ENCODE data around the gene HGFAC. TPM values are rescaled to one million over a fixed set of nuclear protein-coding genes. Genes with fewer than 3 reads are reported as not detected.

The HGFAC gene
- total and polyA plus RNA-seq, 5 donors from 2014 or later = 0.11 TPM; not detected in 4

- no peak overlapping the region for H3K27ac Mint-ChIP-seq
- Histone ChIP-seq H3K4me1 (ENCODE audit: control insufficient read depth, insufficient read depth, low read length, poor library complexity, severe bottlenecking) (no peaks in the 10 kb centered on the region), H3K27ac (ENCODE audit: insufficient read depth, low read length, poor library complexity, severe bottlenecking) (no peak overlapping the region), H3K27me3 (ENCODE audit: control insufficient read depth, insufficient read depth, low read length) (no peaks in the 10 kb centered on the region), H3K36me3 (ENCODE audit: control insufficient read depth, insufficient read depth, low read length) (peaks cover 16% of the 10 kb centered on the region), H3K9me3 (ENCODE audit: control insufficient read depth in 2 of 2, low read length in 2 of 2) (no peaks in the 10 kb centered on the region), H3K4me3 (ENCODE audit: low read depth, low read length) (no peak overlapping the region)
- DNase-seq = no peak
- no peak overlapping the region for H3K4me3 Mint-ChIP-seq
- H3K36me3 Mint-ChIP-seq = peaks cover 30% of the 10 kb centered on the region
- H3K9me3 Mint-ChIP-seq = no peaks in the 10 kb centered on the region
- no peak for ATAC-seq (ENCODE audit: low read depth in 2 of 2)
- H3K4me1 Mint-ChIP-seq = no peaks in the 10 kb centered on the region
- no peaks in the 10 kb centered on the region for H3K27me3 Mint-ChIP-seq
Measured at GRCh38 chr4:3413217-3413671, 28.5 kb upstream of the HGFAC start.

- H3K4me3 Mint-ChIP-seq = no peak overlapping the region
- no peaks in the 10 kb centered on the region for H3K27me3 ChIP-seq (ENCODE audit: control insufficient read depth, insufficient read depth, low read length)
- H3K9me3 Mint-ChIP-seq = no peaks in the 10 kb centered on the region
- peaks cover 17% of the 10 kb centered on the region for H3K36me3 ChIP-seq (ENCODE audit: control insufficient read depth, insufficient read depth, low read length)
- no peaks in the 10 kb centered on the region for H3K27me3 Mint-ChIP-seq
- no peak overlapping the region for H3K27ac Mint-ChIP-seq
- DNase-seq (no peak), ATAC-seq (ENCODE audit: low read depth in 2 of 2) (no peak)
- no peak overlapping the region for H3K27ac ChIP-seq (ENCODE audit: insufficient read depth, low read length, poor library complexity, severe bottlenecking)
- no peak overlapping the region for H3K4me3 ChIP-seq (ENCODE audit: low read depth, low read length)
- H3K4me1 Mint-ChIP-seq = no peaks in the 10 kb centered on the region
- peaks cover 30% of the 10 kb centered on the region for H3K36me3 Mint-ChIP-seq
- no peaks in the 10 kb centered on the region for H3K4me1 ChIP-seq (ENCODE audit: control insufficient read depth, insufficient read depth, low read length, poor library complexity, severe bottlenecking)
- H3K9me3 ChIP-seq (ENCODE audit: control insufficient read depth in 2 of 2, low read length in 2 of 2) = no peaks in the 10 kb centered on the region
Measured at GRCh38 chr4:3413675-3414420, 27.9 kb upstream of the HGFAC start.

GRCh38 chr4:3414421-3415279 is 27.1 kb upstream of the HGFAC start:
- Histone ChIP-seq H3K4me1 (ENCODE audit: control insufficient read depth, insufficient read depth, low read length, poor library complexity, severe bottlenecking) (no peaks in the 10 kb centered on the region), H3K27ac (ENCODE audit: insufficient read depth, low read length, poor library complexity, severe bottlenecking) (no peak overlapping the region), H3K27me3 (ENCODE audit: control insufficient read depth, insufficient read depth, low read length) (no peaks in the 10 kb centered on the region), H3K4me3 (ENCODE audit: low read depth, low read length) (no peak overlapping the region), H3K36me3 (ENCODE audit: control insufficient read depth, insufficient read depth, low read length) (peaks cover 17% of the 10 kb centered on the region), H3K9me3 (ENCODE audit: control insufficient read depth in 2 of 2, low read length in 2 of 2) (no peaks in the 10 kb centered on the region)
- no peak for ATAC-seq (ENCODE audit: low read depth in 2 of 2)
- DNase-seq = no peak
- no peaks in the 10 kb centered on the region for H3K27me3 Mint-ChIP-seq
- H3K4me3 Mint-ChIP-seq = no peak overlapping the region
- no peaks in the 10 kb centered on the region for H3K9me3 Mint-ChIP-seq
- peaks cover 30% of the 10 kb centered on the region for H3K36me3 Mint-ChIP-seq
- H3K4me1 Mint-ChIP-seq = no peaks in the 10 kb centered on the region
- H3K27ac Mint-ChIP-seq = no peak overlapping the region

- DNase-seq = no peak
- Mint-ChIP-seq H3K4me3 (no peak overlapping the region), H3K27me3 (no peaks in the 10 kb centered on the region), H3K9me3 (no peaks in the 10 kb centered on the region), H3K4me1 (no peaks in the 10 kb centered on the region), H3K36me3 (peaks cover 30% of the 10 kb centered on the region), H3K27ac (no peak overlapping the region)
- H3K27ac ChIP-seq (ENCODE audit: insufficient read depth, low read length, poor library complexity, severe bottlenecking) = no peak overlapping the region
- H3K4me1 ChIP-seq (ENCODE audit: control insufficient read depth, insufficient read depth, low read length, poor library complexity, severe bottlenecking) = no peaks in the 10 kb centered on the region
- H3K4me3 ChIP-seq (ENCODE audit: low read depth, low read length) = no peak overlapping the region
- peaks cover 17% of the 10 kb centered on the region for H3K36me3 ChIP-seq (ENCODE audit: control insufficient read depth, insufficient read depth, low read length)
- no peaks in the 10 kb centered on the region for H3K9me3 ChIP-seq (ENCODE audit: control insufficient read depth in 2 of 2, low read length in 2 of 2)
- ATAC-seq (ENCODE audit: low read depth in 2 of 2) = no peak
- no peaks in the 10 kb centered on the region for H3K27me3 ChIP-seq (ENCODE audit: control insufficient read depth, insufficient read depth, low read length)
Measured at GRCh38 chr4:3415471-3416141, 26.2 kb upstream of the HGFAC start.

GRCh38 chr4:3416270-3416669 is 25.5 kb upstream of the HGFAC start:
- H3K9me3 Mint-ChIP-seq = no peaks in the 10 kb centered on the region
- H3K4me3 Mint-ChIP-seq = no peak overlapping the region
- no peak overlapping the region for H3K27ac Mint-ChIP-seq
- H3K36me3 Mint-ChIP-seq = peaks cover 30% of the 10 kb centered on the region
- no peaks in the 10 kb centered on the region for H3K4me1 ChIP-seq (ENCODE audit: control insufficient read depth, insufficient read depth, low read length, poor library complexity, severe bottlenecking)
- H3K27me3 ChIP-seq (ENCODE audit: control insufficient read depth, insufficient read depth, low read length) = no peaks in the 10 kb centered on the region
- H3K4me3 ChIP-seq (ENCODE audit: low read depth, low read length) = no peak overlapping the region
- no peak for ATAC-seq (ENCODE audit: low read depth in 2 of 2)
- peaks cover 17% of the 10 kb centered on the region for H3K36me3 ChIP-seq (ENCODE audit: control insufficient read depth, insufficient read depth, low read length)
- H3K27ac ChIP-seq (ENCODE audit: insufficient read depth, low read length, poor library complexity, severe bottlenecking) = no peak overlapping the region
- H3K4me1 Mint-ChIP-seq = no peaks in the 10 kb centered on the region
- no peaks in the 10 kb centered on the region for H3K9me3 ChIP-seq (ENCODE audit: control insufficient read depth in 2 of 2, low read length in 2 of 2)
- no peaks in the 10 kb centered on the region for H3K27me3 Mint-ChIP-seq
- no peak for DNase-seq

DNA sequence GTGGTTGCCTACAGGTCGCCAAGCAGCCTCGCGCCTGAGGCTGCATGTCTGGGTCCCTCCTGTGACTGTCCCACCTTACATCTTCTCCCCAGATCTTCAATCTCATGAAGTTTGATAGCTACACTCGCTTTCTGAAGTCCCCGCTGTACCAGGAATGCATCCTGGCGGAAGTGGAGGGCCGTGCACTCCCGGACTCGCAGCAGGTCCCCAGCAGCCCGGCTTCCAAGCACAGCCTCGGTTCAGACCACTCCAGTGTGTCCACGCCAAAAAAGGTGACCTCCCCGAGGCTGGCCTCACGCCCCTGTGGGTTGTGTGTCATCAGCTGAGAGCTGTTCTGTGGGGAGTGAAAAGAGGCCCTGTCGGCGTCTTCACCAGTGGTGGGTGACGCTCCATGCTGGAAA is 24.9 kb upstream of the HGFAC start:
- no peaks in the 10 kb centered on the region for H3K4me1 ChIP-seq (ENCODE audit: control insufficient read depth, insufficient read depth, low read length, poor library complexity, severe bottlenecking)
- Mint-ChIP-seq H3K36me3 (peaks cover 30% of the 10 kb centered on the region), H3K4me1 (no peaks in the 10 kb centered on the region), H3K27ac (peak overlapping the region in 1 of 3 donors; percentile 20), H3K4me3 (no peak overlapping the region), H3K9me3 (no peaks in the 10 kb centered on the region), H3K27me3 (no peaks in the 10 kb centered on the region)
- H3K4me3 ChIP-seq (ENCODE audit: low read depth, low read length) = no peak overlapping the region
- H3K27ac ChIP-seq (ENCODE audit: insufficient read depth, low read length, poor library complexity, severe bottlenecking) = no peak overlapping the region
- H3K27me3 ChIP-seq (ENCODE audit: control insufficient read depth, insufficient read depth, low read length) = no peaks in the 10 kb centered on the region
- no peak for DNase-seq
- no peaks in the 10 kb centered on the region for H3K9me3 ChIP-seq (ENCODE audit: control insufficient read depth in 2 of 2, low read length in 2 of 2)
- no peak for ATAC-seq (ENCODE audit: low read depth in 2 of 2)
- H3K36me3 ChIP-seq (ENCODE audit: control insufficient read depth, insufficient read depth, low read length) = peaks cover 17% of the 10 kb centered on the region

GRCh38 chr4:3417448-3417847 is 24.3 kb upstream of the HGFAC start:
- Histone ChIP-seq H3K9me3 (ENCODE audit: control insufficient read depth in 2 of 2, low read length in 2 of 2) (no peaks in the 10 kb centered on the region), H3K36me3 (ENCODE audit: control insufficient read depth, insufficient read depth, low read length) (peaks cover 17% of the 10 kb centered on the region), H3K27me3 (ENCODE audit: control insufficient read depth, insufficient read depth, low read length) (no peaks in the 10 kb centered on the region), H3K4me3 (ENCODE audit: low read depth, low read length) (no peak overlapping the region), H3K27ac (ENCODE audit: insufficient read depth, low read length, poor library complexity, severe bottlenecking) (no peak overlapping the region), H3K4me1 (ENCODE audit: control insufficient read depth, insufficient read depth, low read length, poor library complexity, severe bottlenecking) (no peaks in the 10 kb centered on the region)
- Mint-ChIP-seq H3K27ac (peak overlapping the region in 1 of 3 donors; percentile 48), H3K9me3 (no peaks in the 10 kb centered on the region), H3K36me3 (peaks cover 30% of the 10 kb centered on the region), H3K27me3 (no peaks in the 10 kb centered on the region), H3K4me3 (no peak overlapping the region), H3K4me1 (no peaks in the 10 kb centered on the region)
- DNase-seq (no peak), ATAC-seq (ENCODE audit: low read depth in 2 of 2) (no peak)

Data from CD4-positive, CD25-positive, alpha-beta regulatory T cell (primary cell).